Measurements from ENCODE around the gene MDM2.
A peak's percentile ranks its signal among the peaks of the same experiment; 100 is the strongest.
"Not testable (repeated sequence)": the region's sequence is repeated elsewhere in the genome, so short reads cannot be mapped to it uniquely, and the experiment has no call there.

Gene MDM2

GRCh38 chr12:68805592-68806120 lies 2.3 kb upstream of the MDM2 start:
- DNase-seq (ENCODE audit: low read depth in 2 of 2) = no peak

DNA sequence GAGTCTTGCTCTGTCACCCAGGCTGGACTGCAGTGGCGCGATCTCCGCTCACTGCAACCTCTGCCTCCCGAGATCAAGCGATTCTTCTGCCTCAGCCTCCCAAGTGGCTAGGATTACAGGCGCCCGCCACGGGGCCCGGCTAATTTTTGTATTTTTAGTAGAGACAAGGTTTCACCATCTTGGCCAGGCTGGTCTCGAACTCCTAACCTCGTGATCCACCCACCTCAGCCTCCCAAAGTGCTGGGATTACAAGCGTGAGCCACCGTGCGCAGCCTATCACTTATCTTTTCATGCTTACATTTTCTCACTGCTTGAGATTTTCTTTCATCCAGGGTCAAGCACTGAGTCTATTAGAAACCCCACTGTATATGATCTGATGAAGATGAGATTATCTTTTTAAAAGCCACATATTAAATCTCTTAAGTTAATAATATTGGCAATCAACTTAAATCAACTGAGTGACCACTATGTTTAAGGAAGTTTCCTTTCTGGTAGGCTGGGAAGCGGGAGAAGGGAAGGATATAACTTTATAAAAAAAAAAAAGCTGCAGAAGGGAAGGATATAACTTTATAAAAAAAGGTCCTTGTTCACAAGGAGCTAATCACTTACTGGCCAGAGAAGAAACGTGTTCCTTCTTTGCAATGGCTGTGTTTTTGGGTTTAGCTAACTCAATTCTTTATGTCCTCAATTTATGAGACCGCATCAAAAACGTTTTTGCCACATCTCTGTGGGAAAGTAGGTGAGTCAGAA lies 1.3 kb upstream of the MDM2 start:
- DNase-seq (ENCODE audit: low read depth in 2 of 2) = no peak

DNA sequence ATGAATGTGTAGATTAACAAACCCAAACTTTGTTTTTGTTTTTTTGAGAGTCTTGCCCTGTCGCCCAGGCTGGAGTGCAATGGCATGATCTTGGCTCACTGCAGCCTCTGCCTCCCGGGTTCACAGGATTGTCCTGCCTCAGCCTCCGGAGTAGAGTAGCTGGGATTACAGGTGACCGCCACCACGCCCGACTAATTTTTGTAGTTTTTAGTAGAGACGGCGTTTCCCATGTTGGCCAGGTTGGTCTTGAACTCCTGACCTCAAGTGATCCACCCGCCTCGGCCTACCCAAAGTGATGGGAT lies 752 bp upstream of the MDM2 start:
- DNase-seq (ENCODE audit: low read depth in 2 of 2) = not testable (repeated sequence)

DNA sequence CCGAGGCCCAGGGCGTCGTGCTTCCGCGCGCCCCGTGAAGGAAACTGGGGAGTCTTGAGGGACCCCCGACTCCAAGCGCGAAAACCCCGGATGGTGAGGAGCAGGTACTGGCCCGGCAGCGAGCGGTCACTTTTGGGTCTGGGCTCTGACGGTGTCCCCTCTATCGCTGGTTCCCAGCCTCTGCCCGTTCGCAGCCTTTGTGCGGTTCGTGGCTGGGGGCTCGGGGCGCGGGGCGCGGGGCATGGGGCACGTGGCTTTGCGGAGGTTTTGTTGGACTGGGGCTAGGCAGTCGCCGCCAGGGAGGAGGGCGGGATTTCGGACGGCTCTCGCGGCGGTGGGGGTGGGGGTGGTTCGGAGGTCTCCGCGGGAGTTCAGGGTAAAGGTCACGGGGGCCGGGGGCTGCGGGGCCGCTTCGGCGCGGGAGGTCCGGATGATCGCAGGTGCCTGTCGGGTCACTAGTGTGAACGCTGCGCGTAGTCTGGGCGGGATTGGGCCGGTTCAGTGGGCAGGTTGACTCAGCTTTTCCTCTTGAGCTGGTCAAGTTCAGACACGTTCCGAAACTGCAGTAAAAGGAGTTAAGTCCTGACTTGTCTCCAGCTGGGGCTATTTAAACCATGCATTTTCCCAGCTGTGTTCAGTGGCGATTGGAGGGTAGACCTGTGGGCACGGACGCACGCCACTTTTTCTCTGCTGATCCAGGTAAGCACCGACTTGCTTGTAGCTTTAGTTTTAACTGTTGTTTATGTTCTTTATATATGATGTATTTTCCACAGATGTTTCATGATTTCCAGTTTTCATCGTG lies 612 bp downstream of the MDM2 start:
- peak; percentile 42 to 55 for DNase-seq (ENCODE audit: low read depth in 2 of 2)

DNA sequence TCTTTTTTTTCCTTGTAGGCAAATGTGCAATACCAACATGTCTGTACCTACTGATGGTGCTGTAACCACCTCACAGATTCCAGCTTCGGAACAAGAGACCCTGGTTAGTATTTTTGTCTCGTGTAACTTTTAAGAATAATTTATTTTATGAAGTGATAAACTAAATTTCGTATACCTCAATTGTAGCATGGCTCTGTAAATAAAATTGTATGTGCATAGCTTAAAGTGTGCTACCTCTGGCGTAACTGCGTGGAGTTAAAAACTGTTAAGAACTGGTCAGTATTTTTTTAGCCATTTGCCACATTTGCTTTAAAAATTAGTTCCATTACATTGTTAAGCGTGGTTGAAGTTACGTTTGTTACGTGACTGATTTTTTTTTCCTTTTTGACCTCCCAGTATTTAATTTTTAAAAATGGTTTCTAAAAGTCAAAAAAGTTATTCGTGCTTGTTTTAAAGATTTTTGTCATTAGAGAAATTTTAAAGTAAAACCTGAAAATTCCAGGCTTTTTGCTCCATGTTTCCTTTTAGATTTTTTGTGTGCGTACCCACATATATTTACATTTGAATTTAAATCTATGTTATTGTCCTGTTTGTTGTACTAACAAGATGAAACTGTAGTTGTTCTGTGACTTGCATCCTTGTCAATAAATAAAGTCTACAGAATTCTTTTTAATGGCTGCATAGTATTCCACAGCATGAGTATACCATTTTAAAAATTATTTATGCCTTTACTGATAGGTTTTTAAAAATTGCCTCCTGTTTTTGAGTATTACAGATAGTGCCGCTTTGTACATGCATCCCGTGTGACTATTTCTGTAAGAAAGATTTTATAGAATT lies 1.4 kb downstream of the MDM2 start:
- DNase-seq (ENCODE audit: low read depth in 2 of 2) = no peak

GRCh38 chr12:68810027-68810389 lies 2.0 kb downstream of the MDM2 start:
- not testable (repeated sequence) for DNase-seq (ENCODE audit: low read depth in 2 of 2)

DNA sequence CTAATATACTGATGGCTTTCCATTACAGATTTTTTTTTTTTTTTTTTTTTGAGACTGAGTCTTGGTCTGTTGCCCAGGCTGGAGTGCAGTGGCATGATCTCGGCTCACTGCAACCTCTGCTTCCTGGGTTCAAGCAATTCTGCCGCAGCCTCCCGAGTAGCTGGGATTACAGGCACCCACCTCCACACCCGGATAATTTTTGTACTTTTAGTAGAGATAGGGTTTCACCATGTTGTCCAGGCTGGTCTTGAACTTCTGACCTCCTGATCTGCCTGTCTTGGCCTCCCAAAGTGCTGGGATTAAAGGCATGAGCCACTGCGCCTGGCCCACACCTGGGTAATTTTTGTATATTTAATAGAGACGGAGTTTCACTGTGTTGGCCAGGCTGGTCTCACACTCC lies 3.6 kb downstream of the MDM2 start:
- DNase-seq (ENCODE audit: low read depth in 2 of 2) = not testable (repeated sequence)

GRCh38 chr12:68812553-68813241 lies 4.7 kb downstream of the MDM2 start:
- no peak for DNase-seq (ENCODE audit: low read depth in 2 of 2)

DNA sequence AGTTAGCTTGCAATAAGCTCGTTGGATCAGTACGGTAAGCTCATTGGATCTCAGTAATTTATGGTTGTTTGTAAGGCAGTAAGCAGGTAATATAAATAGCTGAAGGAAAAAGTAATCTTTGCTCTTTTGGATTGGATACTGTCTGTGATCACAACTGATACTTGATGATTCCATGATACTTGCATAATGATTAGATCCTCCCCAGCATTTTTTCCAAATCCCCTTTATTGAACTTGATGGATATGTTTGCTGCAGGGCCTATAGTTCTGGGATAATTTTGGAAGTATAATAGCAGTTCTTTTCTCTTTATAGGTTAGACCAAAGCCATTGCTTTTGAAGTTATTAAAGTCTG lies 5.2 kb downstream of the MDM2 start:
- no peak for DNase-seq (ENCODE audit: low read depth in 2 of 2)

GRCh38 chr12:68814490-68815231 lies 6.7 kb downstream of the MDM2 start:
- no peak for DNase-seq (ENCODE audit: low read depth in 2 of 2)

DNA sequence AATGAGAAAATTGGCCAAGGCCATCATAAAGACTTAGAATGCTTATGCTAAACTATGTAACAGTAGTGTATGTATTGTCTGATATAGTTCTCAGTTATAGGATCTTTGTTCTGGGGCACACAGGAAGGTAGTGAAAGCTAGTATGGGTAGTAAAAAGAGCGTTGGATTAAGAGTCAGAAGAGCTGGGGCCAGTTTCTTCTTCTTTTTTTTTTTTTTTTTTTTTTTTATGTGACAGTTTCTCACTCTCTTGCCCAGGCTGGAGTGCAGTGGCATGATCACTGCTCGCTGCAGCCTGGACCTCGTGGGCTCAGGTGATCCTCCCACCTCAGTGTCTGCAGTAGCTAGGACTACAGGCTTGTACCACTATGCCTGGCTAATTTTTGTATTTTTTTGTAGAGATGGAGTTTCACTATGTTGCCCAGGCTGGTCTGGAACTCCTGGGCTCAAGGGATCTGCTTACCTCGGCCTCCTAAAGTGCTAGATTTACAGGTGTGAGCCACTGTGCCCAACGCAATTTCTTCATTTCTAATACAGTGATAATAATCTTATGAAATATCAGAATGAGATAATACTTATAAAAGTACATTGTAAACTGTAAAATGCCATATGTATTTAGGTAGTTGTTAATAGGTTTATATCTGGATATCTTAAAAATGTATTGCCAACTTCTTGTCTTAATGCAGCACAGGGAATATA lies 7.4 kb downstream of the MDM2 start:
- DNase-seq (ENCODE audit: low read depth in 2 of 2) = no peak

GRCh38 chr12:68815928-68816800 lies 8.2 kb downstream of the MDM2 start:
- no peak for DNase-seq (ENCODE audit: low read depth in 2 of 2)

- DNase-seq (ENCODE audit: low read depth in 2 of 2) = not testable (repeated sequence)
Observed at GRCh38 chr12:68819481-68819880, 11.5 kb downstream of the MDM2 start.

DNA sequence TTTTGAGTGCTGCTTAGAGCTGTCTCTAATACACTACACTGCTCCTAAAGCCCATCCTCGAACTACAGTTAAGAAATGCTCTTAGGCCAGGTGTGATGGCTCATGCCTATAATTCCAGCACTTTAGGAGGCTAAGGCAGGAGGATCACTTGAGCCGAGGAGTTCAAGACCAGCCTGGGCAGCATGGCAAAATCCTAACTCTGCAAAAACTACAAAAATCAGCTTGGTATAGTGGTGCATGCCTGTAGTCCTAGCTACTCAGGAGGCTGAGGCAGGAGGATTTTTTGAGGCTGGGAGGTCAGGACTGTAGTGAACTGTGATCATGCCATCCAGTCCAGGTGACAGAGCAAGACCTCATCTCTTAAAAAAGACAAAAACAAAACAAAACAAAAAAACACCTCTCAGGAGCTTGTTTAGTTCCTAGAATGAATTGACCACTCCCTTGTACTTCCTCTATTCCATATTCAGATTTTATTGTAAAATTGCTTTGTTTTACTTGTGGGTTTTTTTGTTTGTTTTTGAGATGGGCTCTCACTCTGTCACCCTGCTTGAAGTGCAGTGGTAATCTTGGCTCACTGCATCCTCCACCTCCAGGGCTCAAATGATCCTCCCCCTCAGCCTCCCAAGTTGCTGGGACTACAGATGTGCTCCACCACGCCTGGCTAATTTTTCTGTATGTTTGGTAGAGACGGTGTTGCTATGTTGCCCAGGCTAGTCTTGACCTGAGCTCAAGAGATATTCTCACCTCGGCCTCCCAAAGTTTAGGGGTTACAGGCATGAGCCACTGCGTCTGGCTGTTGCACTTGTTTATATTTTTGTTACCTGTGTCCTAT lies 13.6 kb downstream of the MDM2 start:
- DNase-seq (ENCODE audit: low read depth in 2 of 2) = no peak

- DNase-seq (ENCODE audit: low read depth in 2 of 2) = no peak
Observed at GRCh38 chr12:68823696-68824095, 15.7 kb downstream of the MDM2 start.

DNA sequence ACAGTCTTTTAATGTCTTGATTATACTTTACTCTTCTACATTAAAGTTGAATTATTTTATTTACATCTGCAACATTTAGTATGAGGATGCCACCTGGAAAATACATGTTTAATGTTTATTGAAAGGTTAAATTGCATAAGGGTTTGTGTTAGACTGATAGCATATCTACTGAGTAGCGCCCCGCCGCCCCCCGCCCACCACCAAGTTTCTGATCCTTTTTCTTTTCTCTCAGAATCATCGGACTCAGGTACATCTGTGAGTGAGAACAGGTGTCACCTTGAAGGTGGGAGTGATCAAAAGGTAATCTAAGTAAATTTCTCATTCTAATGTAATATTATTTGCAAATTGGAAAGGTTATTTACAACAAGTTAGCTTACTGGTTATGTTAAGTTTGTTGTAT lies 16.2 kb downstream of the MDM2 start:
- no peak for DNase-seq (ENCODE audit: low read depth in 2 of 2)

DNA sequence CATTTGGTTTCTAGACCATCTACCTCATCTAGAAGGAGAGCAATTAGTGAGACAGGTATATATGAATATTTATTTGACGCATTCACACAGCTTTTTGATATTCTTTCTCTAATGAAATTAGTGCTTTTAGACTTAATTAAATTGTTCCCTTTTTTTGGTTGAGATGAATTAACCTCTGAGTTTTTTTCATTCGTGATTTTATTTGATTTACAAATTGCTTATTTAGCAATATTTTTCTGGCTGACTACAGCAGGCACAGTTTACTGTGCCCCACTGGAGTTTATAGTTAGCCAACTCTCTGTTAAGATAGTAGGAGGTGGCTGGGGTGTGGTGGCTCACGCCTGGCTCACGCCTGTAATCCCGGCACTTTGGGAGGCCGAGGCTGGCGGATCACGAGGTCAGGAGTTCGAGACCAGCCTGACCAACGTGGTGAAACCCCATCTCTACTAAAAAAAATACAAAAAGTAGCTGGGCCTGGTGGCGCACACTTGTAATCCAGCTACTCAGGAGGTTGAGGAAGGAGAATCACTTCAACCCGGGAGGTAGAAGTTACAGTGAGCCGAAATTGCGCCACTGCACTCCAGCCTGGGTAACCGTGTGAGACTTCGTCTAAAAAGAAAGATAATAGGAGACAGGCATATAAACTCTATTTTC lies 16.7 kb downstream of the MDM2 start:
- no peak for DNase-seq (ENCODE audit: low read depth in 2 of 2)

GRCh38 chr12:68825569-68826217 lies 17.7 kb downstream of the MDM2 start:
- no peak for DNase-seq (ENCODE audit: low read depth in 2 of 2)
